ENCODE data around the gene TFCP2L1. TPM values are rescaled to one million over a fixed set of nuclear protein-coding genes. Genes with fewer than 3 reads are reported as not detected.
"Not testable (repeated sequence)": the region's sequence is repeated elsewhere in the genome, so short reads cannot be mapped to it uniquely, and the experiment has no call there.

Gene TFCP2L1
- total RNA-seq, 2 experiments from 2014 or later, result 0.24 to 0.29 TPM

DNA sequence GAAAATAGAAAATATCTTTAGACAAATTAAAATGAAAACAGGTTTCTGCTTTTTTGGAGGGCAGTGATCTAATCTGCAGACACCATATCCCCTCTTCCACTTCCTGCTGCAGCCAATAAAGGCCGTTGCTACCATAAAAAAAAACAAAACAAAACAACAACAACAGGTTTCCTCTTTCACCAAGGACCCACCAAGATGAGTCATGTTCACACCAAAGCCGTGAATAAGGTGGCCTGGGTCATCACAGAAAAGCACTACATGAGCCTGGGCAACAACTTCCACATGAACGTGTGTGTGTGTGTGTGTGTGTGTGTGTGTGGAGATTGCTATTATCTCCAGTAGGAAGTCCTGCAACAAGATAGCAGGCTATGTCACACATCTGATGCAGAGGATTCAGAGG, 24.8 kb upstream of the TFCP2L1 start:
- no peak overlapping the region for H3K27ac Mint-ChIP-seq
- ChIA-PET CTCF (no interaction called here), POLR2A (no interaction called here)
- no peaks in the 10 kb centered on the region for H3K36me3 Mint-ChIP-seq
- H3K4me3 Mint-ChIP-seq, result no peak overlapping the region
- peaks cover 15% of the 10 kb centered on the region for H3K27me3 Mint-ChIP-seq
- intact Hi-C loops (cut with micrococcal nuclease), result no loop called here
- H3K4me1 Mint-ChIP-seq (ENCODE audit: low read depth), result peaks cover 2% of the 10 kb centered on the region
- no peak for DNase-seq
- no peaks in the 10 kb centered on the region for H3K9me3 Mint-ChIP-seq

DNA sequence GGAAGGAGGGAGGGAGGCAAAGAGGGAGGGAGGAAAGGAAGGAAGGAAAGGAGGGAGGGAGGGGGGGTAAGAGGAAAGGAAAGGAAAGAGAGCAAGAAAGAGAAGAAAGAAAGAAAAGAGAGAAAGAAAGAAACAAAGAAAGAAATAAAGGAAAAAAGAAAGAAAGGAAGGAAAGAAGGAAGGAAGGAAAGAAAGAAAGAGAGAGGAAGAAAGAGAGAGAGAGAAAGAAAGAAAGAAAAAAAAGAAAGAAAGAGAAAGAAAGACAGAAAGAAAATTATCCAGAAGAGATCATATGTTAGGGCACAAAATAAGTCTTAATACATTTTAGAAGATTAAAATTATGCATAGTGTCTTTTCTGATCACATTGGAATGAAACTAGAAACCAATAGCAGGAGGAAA, 24.3 kb upstream of the TFCP2L1 start:
- CTCF ChIA-PET, result no interaction called here
- no peaks in the 10 kb centered on the region for H3K9me3 Mint-ChIP-seq
- peaks cover 15% of the 10 kb centered on the region for H3K27me3 Mint-ChIP-seq

DNA sequence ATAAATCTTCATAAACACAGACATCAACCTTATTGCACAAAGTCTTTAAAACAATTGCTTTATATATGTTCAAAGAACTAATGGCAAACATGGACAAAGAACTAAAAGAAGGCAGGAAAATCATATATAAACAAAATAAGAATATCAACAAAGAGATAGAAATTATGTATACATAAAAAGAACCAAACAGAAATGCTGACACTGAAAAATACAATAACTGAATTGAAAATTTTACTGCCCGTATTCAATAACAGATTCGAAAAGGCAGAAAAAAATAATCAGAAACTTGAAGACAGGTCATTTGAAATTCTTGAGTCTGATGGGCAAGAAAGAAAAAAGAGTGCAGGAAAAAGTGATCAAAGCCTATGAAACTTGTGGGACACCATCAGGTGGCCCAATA, 22.0 kb upstream of the TFCP2L1 start:
- H3K4me1 Mint-ChIP-seq (ENCODE audit: low read depth), result peaks cover 2% of the 10 kb centered on the region
- no peaks in the 10 kb centered on the region for H3K9me3 Mint-ChIP-seq
- H3K4me3 Mint-ChIP-seq, result no peak overlapping the region
- CTCF ChIA-PET, result no interaction called here
- intact Hi-C loops (cut with micrococcal nuclease), result no loop called here
- peaks cover 20% of the 10 kb centered on the region for H3K27me3 Mint-ChIP-seq
- no peaks in the 10 kb centered on the region for H3K36me3 Mint-ChIP-seq
- POLR2A ChIA-PET, result no interaction called here
- H3K27ac Mint-ChIP-seq, result no peak overlapping the region
- DNase-seq, result no peak

More for the DNA sequence above, 24.3 kb upstream of the TFCP2L1 start:
- intact Hi-C loops (cut with micrococcal nuclease), result no loop called here
- Mint-ChIP-seq H3K36me3 (no peaks in the 10 kb centered on the region), H3K4me1 (ENCODE audit: low read depth) (peaks cover 2% of the 10 kb centered on the region), H3K27ac (no peak overlapping the region), H3K4me3 (no peak overlapping the region)
- POLR2A ChIA-PET, result no interaction called here
- DNase-seq, result no peak

DNA sequence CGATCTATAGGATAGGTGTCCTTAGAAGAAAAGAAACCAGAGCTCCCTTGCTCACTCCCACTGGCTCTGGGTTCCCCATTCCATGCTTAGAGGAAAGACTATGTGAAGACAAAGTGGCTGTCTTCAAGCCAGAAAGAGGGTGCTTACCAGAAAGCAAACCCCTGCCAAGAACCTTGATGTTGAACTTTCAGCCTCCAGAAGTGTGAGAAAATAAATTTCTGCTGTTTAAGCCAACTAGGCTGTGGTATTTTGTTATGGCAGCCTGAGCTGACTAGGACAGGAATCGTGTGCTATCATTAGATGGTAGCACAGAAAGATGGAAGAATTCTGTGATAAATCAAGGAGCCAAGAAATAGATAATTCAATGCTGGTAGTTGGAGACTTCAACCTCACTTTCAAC, 19.9 kb upstream of the TFCP2L1 start:
- peaks cover 24% of the 10 kb centered on the region for H3K27me3 Mint-ChIP-seq
- H3K36me3 Mint-ChIP-seq, result no peaks in the 10 kb centered on the region
- POLR2A ChIA-PET, result no interaction called here
- no peak overlapping the region for H3K4me3 Mint-ChIP-seq
- H3K9me3 Mint-ChIP-seq, result no peaks in the 10 kb centered on the region
- no peak overlapping the region for H3K27ac Mint-ChIP-seq
- H3K4me1 Mint-ChIP-seq (ENCODE audit: low read depth), result peaks cover 2% of the 10 kb centered on the region
- intact Hi-C loops (cut with micrococcal nuclease), result no loop called here
- no peak for DNase-seq
- CTCF ChIA-PET, result no interaction called here

DNA sequence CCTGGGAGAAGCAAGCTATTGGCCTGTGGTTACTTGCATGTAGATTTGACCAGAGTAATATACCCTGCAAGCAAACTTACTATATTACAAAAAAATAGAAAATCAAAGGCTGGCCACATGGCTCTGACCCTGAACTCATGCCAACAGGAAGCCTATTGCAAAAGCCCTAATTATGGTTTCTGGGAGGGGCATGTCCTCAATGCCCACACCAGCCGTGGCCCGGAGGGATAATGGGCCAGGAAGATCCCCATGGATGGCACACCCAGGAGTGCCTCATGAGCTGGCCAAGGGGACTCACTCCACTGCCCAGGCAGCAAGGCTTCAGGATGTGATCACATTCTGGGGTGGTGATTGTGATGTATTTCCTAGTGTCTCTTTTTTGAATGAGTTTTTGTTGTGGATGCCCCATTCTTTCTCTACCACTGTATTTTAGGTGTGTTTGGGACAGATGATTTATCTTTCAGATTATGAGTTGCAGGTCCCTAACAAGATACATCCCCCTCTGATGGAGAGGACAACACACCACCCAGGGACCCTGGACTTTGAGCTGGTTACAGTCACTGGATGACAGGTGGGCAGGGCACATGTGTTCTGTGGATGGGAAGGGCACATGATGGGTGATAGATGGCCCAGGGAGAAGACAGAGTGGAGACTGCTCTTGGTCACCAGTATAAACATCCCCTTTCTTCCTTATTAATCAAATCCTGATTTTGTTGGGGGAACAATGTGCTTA, 18.7 kb upstream of the TFCP2L1 start:
- intact Hi-C loops (cut with micrococcal nuclease), result no loop called here
- Mint-ChIP-seq H3K4me3 (no peak overlapping the region), H3K4me1 (ENCODE audit: low read depth) (no peaks in the 10 kb centered on the region), H3K9me3 (no peaks in the 10 kb centered on the region), H3K36me3 (no peaks in the 10 kb centered on the region), H3K27ac (no peak overlapping the region), H3K27me3 (peaks cover 24% of the 10 kb centered on the region)
- ChIA-PET POLR2A (no interaction called here), CTCF (interaction anchor here (0.6 kb wide), 1 partner anchor 11 kb away, joined by 3 read pairs; no protein-coding TSS in a partner anchor)
- DNase-seq, result no peak

DNA sequence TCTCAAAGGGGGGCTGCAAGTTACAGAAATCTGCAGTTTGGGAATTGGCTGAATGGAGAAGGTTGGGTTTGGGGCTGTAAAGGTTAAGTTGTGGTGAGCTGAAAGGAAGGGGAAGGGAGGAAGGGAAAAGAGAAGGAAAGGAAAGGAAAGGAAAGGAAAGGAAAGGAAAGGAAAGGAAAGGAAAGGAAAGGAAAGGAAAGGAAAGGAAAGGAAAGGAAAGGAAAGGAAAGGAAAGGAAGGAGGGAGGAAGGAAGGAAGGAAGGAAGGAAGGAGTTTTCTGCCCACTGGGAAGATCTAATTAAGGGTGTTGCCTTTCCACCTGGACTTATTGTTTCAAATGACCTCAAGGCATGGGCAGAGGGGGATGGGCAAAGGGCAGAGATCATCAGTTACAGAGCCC, 16.2 kb upstream of the TFCP2L1 start:
- H3K4me1 Mint-ChIP-seq (ENCODE audit: low read depth); H3K36me3 Mint-ChIP-seq; H3K27ac Mint-ChIP-seq; intact Hi-C loops (cut with micrococcal nuclease); H3K4me3 Mint-ChIP-seq; DNase-seq; H3K9me3 Mint-ChIP-seq; POLR2A ChIA-PET; CTCF ChIA-PET: not testable (repeated sequence)
- H3K27me3 Mint-ChIP-seq, result peaks cover 13% of the 10 kb centered on the region

DNA sequence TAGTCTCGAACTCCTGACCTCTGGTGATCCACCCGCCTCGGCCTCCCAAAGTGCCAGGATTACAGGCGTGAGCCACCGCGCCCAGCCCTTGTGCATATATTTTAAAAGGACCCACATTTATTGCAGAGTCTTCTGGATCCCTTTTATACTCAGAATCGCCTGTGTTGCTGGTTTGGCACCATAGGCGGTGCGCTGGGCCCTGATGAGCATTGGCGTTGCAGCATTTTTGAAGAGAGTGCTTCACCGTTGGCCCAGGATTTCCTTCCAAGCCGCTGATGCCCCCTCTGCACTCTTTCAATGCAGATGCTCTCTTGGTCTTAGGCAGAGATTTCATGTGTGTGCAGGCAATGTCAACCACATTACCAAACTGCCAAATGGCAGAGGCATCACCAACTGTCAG, 13.5 kb upstream of the TFCP2L1 start:
- POLR2A ChIA-PET, result no interaction called here
- H3K4me3 Mint-ChIP-seq, result no peak overlapping the region
- H3K4me1 Mint-ChIP-seq (ENCODE audit: low read depth), result no peaks in the 10 kb centered on the region
- intact Hi-C loops (cut with micrococcal nuclease), result no loop called here
- H3K27ac Mint-ChIP-seq, result no peak overlapping the region
- CTCF ChIA-PET, result no interaction called here
- DNase-seq, result no peak
- no peaks in the 10 kb centered on the region for H3K9me3 Mint-ChIP-seq
- no peaks in the 10 kb centered on the region for H3K36me3 Mint-ChIP-seq
- peaks cover 5% of the 10 kb centered on the region for H3K27me3 Mint-ChIP-seq

DNA sequence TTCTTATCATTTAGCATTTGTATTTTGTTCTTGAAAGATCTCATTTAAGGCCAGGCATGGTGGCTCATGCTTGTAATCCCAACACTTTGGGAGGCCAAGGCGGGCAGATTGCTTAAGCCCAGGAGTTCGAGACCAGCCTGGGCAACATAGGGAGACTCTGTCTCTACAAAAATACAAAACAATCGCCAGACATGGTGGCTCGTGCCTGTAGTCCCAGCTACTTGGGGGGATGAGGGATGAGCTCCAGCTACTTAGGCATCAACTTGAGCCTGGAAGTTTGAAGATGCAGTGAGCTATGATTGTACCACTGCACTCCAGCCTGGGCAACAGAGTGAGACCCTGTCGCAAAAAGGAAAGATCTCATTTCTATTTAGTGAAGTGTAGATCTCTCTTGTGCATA, 12.9 kb upstream of the TFCP2L1 start:
- POLR2A ChIA-PET; H3K27ac Mint-ChIP-seq; H3K36me3 Mint-ChIP-seq; H3K4me3 Mint-ChIP-seq; DNase-seq; intact Hi-C loops (cut with micrococcal nuclease); H3K27me3 Mint-ChIP-seq; H3K9me3 Mint-ChIP-seq; H3K4me1 Mint-ChIP-seq (ENCODE audit: low read depth): not testable (repeated sequence)
- CTCF ChIA-PET, result interaction anchor here (0.7 kb wide), 1 partner anchor 169 kb away, joined by 3 read pairs; no protein-coding TSS in a partner anchor

DNA sequence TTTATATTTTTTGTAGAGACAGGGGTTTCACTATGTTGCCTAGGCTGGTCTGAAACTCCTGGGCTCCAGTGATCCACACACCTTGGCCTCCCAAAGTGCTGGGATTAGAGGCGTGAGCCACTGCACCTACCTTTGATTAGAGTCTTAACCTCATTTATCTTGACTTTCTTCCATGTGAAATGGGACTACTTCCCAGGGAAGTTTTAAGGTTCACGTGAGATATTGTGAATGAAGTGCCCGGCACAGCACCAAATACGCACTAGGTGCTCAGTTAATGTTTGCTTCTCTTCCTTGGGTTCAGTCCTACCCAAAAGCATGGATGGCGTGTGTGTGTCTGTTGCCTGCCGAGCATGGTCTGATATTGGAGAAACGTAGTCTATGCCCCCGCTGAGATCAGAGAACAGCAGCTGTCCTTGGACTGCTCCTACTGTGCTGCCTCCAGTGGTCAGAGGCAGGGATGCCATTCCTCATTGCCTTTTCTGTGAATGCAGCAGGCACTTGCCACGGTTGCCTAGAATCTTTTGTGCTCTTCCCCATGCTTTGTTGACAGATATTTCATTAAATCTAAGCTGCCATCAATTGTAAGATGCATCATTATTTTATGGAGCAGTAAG, 12.3 kb upstream of the TFCP2L1 start:
- POLR2A ChIA-PET, result no interaction called here

DNA sequence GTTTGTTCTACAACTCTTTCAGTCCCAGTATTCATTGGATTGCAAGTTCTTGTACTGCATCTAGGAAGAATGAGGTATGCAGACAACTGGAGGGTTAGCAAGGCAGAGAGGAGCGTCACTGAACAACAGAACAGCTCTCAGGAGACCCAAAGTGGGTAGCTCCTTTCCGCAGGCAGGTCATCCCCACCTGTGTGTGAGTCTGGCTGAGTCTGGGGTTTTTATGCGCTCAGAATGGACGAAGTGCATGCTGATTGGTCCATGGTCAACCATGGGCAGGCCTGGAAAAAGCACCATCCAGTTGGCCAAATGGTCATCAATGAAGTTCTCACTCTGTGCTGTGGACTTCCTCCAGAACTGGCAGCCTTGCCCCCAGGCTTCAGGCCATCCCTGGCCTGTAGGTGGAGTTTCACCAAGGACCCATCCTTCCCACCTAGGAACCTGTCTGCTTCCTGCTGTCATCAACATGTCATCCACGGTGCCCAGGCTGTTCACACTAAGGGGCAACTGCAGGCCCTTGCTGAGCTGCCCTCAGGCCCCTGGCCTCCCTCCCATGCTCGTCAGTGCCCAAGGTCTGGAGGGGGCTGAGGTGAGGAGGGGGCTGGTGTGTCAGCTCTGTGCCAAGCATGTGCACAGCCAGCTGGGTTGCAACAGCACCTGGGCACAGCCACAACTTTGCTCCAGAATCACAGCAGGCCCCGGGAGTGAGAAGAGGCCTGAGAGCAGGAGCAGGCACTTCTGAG, 11.1 kb upstream of the TFCP2L1 start:
- Mint-ChIP-seq H3K4me3 (no peak overlapping the region), H3K36me3 (no peaks in the 10 kb centered on the region), H3K4me1 (ENCODE audit: low read depth) (no peaks in the 10 kb centered on the region), H3K27me3 (no peaks in the 10 kb centered on the region), H3K9me3 (no peaks in the 10 kb centered on the region), H3K27ac (no peak overlapping the region)
- intact Hi-C loops (cut with micrococcal nuclease), result no loop called here
- no peak for DNase-seq
- ChIA-PET POLR2A (no interaction called here), CTCF (no interaction called here)

More for the DNA sequence above, 12.3 kb upstream of the TFCP2L1 start:
- DNase-seq, result no peak
- Mint-ChIP-seq H3K4me1 (ENCODE audit: low read depth) (no peaks in the 10 kb centered on the region), H3K4me3 (no peak overlapping the region), H3K27me3 (peaks cover 5% of the 10 kb centered on the region), H3K9me3 (no peaks in the 10 kb centered on the region), H3K27ac (no peak overlapping the region), H3K36me3 (no peaks in the 10 kb centered on the region)
- CTCF ChIA-PET, result interaction anchor here (0.7 kb wide), 1 partner anchor 169 kb away, joined by 3 read pairs; no protein-coding TSS in a partner anchor
- intact Hi-C loops (cut with micrococcal nuclease), result no loop called here

DNA sequence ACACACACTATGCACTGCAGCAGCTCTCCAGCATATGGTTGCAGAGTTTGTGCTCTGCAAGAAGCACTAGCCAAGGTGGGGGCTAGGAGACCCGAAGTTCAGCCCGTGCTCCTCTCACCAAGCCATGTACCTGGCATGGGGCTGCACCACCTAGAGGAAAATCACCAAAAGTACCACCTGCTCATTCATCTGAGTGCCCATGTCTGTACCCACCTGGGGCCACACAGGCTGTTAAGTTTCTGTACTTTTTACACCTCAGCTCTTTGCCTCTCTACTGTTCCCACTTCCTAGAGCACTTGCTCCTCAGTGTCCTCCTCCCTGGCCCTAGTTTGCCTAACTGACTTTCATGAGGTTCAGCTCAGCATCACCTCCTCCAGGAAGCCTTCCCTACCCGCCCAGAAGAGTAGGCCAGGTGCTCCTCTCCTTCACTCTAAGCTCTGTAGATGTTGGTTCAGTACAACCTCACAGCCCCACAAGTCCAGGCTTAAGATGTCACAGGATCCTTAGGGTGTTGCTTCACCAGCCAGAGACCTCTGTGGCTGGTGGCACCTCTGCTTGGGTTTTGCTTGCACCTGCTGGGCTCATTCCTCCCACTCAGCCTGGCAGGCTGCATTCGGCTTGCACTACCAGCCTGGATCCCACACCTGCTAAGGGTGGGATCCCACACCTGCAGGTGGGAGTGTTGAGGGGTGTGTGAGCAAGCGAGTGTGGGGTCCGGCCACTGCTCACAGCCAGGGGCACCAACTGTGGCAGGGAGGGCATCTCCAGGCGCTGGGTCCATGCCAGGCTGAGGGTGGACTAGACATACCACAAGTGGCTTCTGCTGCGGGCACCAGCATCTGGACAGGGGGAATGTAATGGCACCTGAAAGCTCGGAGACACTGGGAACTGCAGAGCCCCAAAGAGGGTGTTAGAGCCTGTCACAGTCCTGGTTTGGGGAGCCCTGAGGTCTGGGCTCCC, 10.2 kb upstream of the TFCP2L1 start:
- intact Hi-C loops (cut with micrococcal nuclease), result no loop called here
- no peaks in the 10 kb centered on the region for H3K36me3 Mint-ChIP-seq

More for the DNA sequence above, 10.2 kb upstream of the TFCP2L1 start:
- DNase-seq, result no peak
- no peak overlapping the region for H3K27ac Mint-ChIP-seq
- H3K27me3 Mint-ChIP-seq, result no peaks in the 10 kb centered on the region
- no peaks in the 10 kb centered on the region for H3K9me3 Mint-ChIP-seq
- ChIA-PET CTCF (no interaction called here), POLR2A (no interaction called here)
- H3K4me3 Mint-ChIP-seq, result no peak overlapping the region
- no peaks in the 10 kb centered on the region for H3K4me1 Mint-ChIP-seq (ENCODE audit: low read depth)
